Measurements from ENCODE around the gene MCHR1. TPM values are rescaled to one million over a fixed set of nuclear protein-coding genes. Genes with fewer than 3 reads are reported as not detected.

Gene MCHR1
- polyA plus RNA-seq, 3 donors: 0.05 to 0.09 TPM; not detected in 1

- Histone ChIP-seq H3K36me3 (replicated peaks in 1 of 2; ENCODE audit: control insufficient read depth in 1 of 2, insufficient read depth in 2 of 2, low read length in 2 of 2) (no peaks in the 10 kb centered on the region), H3K27ac (ENCODE audit: low read depth in 1 of 2, low read length in 2 of 2) (no peak overlapping the region), H4K20me1 (ENCODE audit: insufficient read depth, low read length) (no peaks in the 10 kb centered on the region), H2AFZ (ENCODE audit: insufficient read depth, low read depth, low read length, poor library complexity, severe bottlenecking) (no peak overlapping the region), H3K4me1 (ENCODE audit: control insufficient read depth in 1 of 2, insufficient read depth in 2 of 2, low read length in 2 of 2) (no peaks in the 10 kb centered on the region), H3K9ac (ENCODE audit: insufficient read depth, low read length, poor library complexity, severe bottlenecking) (no peak overlapping the region), H3K27me3 (ENCODE audit: control insufficient read depth in 2 of 2, insufficient read depth in 2 of 2, low read length in 2 of 2) (no peaks in the 10 kb centered on the region), H3K9me3 (replicated peaks in 1 of 2; ENCODE audit: control insufficient read depth in 1 of 2, insufficient read depth in 1 of 2, low read length in 2 of 2) (peaks cover 0 to 3% of the 10 kb centered on the region in 2 donors), H3K4me2 (replicated peaks; ENCODE audit: extremely low read depth, low read length, poor library complexity, severe bottlenecking) (no peak overlapping the region), H3K79me2 (ENCODE audit: insufficient read depth, low read length) (no peaks in the 10 kb centered on the region), H3K4me3 (replicated peaks in 1 of 3; ENCODE audit: low read depth in 2 of 3, low read length in 3 of 3) (no peak overlapping the region)
- peaks cover 12% of the 10 kb centered on the region for H3K4me1 Mint-ChIP-seq
- TF ChIP-seq CTCF (IDR thresholded peaks at IDR 0.05): no peak
- H3K27ac Mint-ChIP-seq: no peak overlapping the region
- H3K4me3 Mint-ChIP-seq: no peak overlapping the region
- no peak for DNase-seq
- peaks cover 0 to 2% (median 0%) of the 10 kb centered on the region in 3 donors for H3K27me3 Mint-ChIP-seq (ENCODE audit: low read depth in 3 of 3)
- intact Hi-C loops (cut with micrococcal nuclease): no loop called here
- no peaks in the 10 kb centered on the region for H3K36me3 Mint-ChIP-seq
- 100% methylated on average over 1 of the region's 9 CpGs for WGBS (ENCODE audit: insufficient coverage)
- H3K9me3 Mint-ChIP-seq: peaks cover 0 to 12% (median 4%) of the 10 kb centered on the region in 7 donors
Measured at GRCh38 chr22:40705918-40706682, 26.8 kb downstream of the MCHR1 start.

GRCh38 chr22:40707154-40707553 is 27.9 kb downstream of the MCHR1 start:
- DNase-seq: no peak
- no peaks in the 10 kb centered on the region for H4K20me1 ChIP-seq (ENCODE audit: insufficient read depth, low read length)
- H3K4me1 Mint-ChIP-seq: peaks cover 12% of the 10 kb centered on the region
- no peak overlapping the region for H3K27ac ChIP-seq (ENCODE audit: low read depth in 1 of 2, low read length in 2 of 2)
- H3K9ac ChIP-seq (ENCODE audit: insufficient read depth, low read length, poor library complexity, severe bottlenecking): no peak overlapping the region
- intact Hi-C loops (cut with micrococcal nuclease): no loop called here
- H3K27me3 Mint-ChIP-seq (ENCODE audit: low read depth in 3 of 3): peaks cover 0 to 2% (median 2%) of the 10 kb centered on the region in 3 donors
- no peaks in the 10 kb centered on the region for H3K27me3 ChIP-seq (ENCODE audit: control insufficient read depth in 2 of 2, insufficient read depth in 2 of 2, low read length in 2 of 2)
- no peaks in the 10 kb centered on the region for H3K36me3 ChIP-seq (replicated peaks in 1 of 2; ENCODE audit: control insufficient read depth in 1 of 2, insufficient read depth in 2 of 2, low read length in 2 of 2)
- H3K4me3 ChIP-seq (replicated peaks in 1 of 3; ENCODE audit: low read depth in 2 of 3, low read length in 3 of 3): no peak overlapping the region
- no peak for TF ChIP-seq CTCF (IDR thresholded peaks at IDR 0.05)
- H3K27ac Mint-ChIP-seq: peak overlapping the region in 1 of 7 donors; percentile 54
- H3K36me3 Mint-ChIP-seq: no peaks in the 10 kb centered on the region
- H3K79me2 ChIP-seq (ENCODE audit: insufficient read depth, low read length): no peaks in the 10 kb centered on the region
- no peaks in the 10 kb centered on the region for H3K4me1 ChIP-seq (ENCODE audit: control insufficient read depth in 1 of 2, insufficient read depth in 2 of 2, low read length in 2 of 2)
- no peak overlapping the region for H3K4me3 Mint-ChIP-seq
- no peak overlapping the region for H2AFZ ChIP-seq (ENCODE audit: insufficient read depth, low read depth, low read length, poor library complexity, severe bottlenecking)
- no peak overlapping the region for H3K4me2 ChIP-seq (replicated peaks; ENCODE audit: extremely low read depth, low read length, poor library complexity, severe bottlenecking)
- WGBS (ENCODE audit: insufficient coverage): 93% methylated on average over 2 of the region's 2 CpGs
- H3K9me3 Mint-ChIP-seq: peaks cover 0 to 12% (median 4%) of the 10 kb centered on the region in 7 donors
- peaks cover 0 to 3% of the 10 kb centered on the region in 2 donors for H3K9me3 ChIP-seq (replicated peaks in 1 of 2; ENCODE audit: control insufficient read depth in 1 of 2, insufficient read depth in 1 of 2, low read length in 2 of 2)

Data from CD14-positive monocyte (primary cell).